Transverse colon (tissue), 4 donors: ENCODE results near the gene F13A1. TPM values are rescaled to one million over a fixed set of nuclear protein-coding genes. Genes with fewer than 3 reads are reported as not detected.

Experiments used
- DNase-seq: peaks from one replicate; pipeline ENCODE4 v3.0.0-alpha.2; 2019
- H3K27ac ChIP-seq, 4 donors: fragments of 200-600 bp; sonication (generic); 2 replicates each; pipeline ENCODE4 v1.5.1; 2016 to 2018; ENCODE audit warnings: inconsistent platforms in 4 of 4
- H3K27me3 ChIP-seq: fragments of 200-600 bp; sonication (generic); 2 replicates; pipeline ENCODE4 v1.5.1; 2017; ENCODE audit warnings: inconsistent platforms
- H3K36me3 ChIP-seq, 4 donors: fragments of 200-600 bp; sonication (generic); 2 replicates each; pipeline ENCODE4 v1.5.1; 2017 to 2019; ENCODE audit warnings: inconsistent platforms in 4 of 4
- H3K4me1 ChIP-seq, 4 donors: fragments of 200-600 bp; sonication (generic); 2 replicates each; pipeline ENCODE4 v1.5.1; 2017 to 2020; ENCODE audit warnings: inconsistent platforms in 4 of 4
- H3K4me3 ChIP-seq, 4 donors: fragments of 200-600 bp; sonication (generic); 1 replicate in 1 of 4; 2 replicates in 3 of 4; pipeline versions ENCODE4 v1.5.1 to v1.6.1; 2017 to 2019; ENCODE audit warnings: inconsistent platforms in 4 of 4
- H3K9me3 ChIP-seq, 2 donors: fragments of 200-600 bp; sonication (generic); 2 replicates each; pipeline ENCODE4 v1.5.1; 2017 to 2019; ENCODE audit warnings: inconsistent platforms in 2 of 2
- CTCF ChIP-seq, 5 experiments: fragments of 200-600 bp in 3 of 5; fragments of 450-650 bp in 2 of 5; sonication (generic) in 3 of 5; IDR thresholded peaks; 1 replicate in 2 of 5; 2 replicates in 3 of 5; pipeline ENCODE4 v1.5.1; 2016 to 2017; ENCODE audit warnings: antibody characterized with exemption in 5 of 5, inconsistent platforms in 3 of 5, mild to moderate bottlenecking in 2 of 5, moderate library complexity in 1 of 5
- EP300 ChIP-seq: sonication (generic); formaldehyde crosslinking; IDR thresholded peaks from one replicate; pipeline ENCODE4 v1.6.1; 2017; ENCODE audit warnings: antibody characterized with exemption, low read depth
- POLR2A ChIP-seq: fragments of 450-650 bp; IDR thresholded peaks from one replicate; pipeline ENCODE4 v1.6.1; 2016; ENCODE audit warnings: antibody characterized with exemption, mild to moderate bottlenecking, moderate library complexity
- POLR2AphosphoS5 ChIP-seq, 3 donors: sonication (generic); formaldehyde crosslinking; IDR thresholded peaks; one replicate each; pipeline ENCODE4 v1.6.1; 2016; ENCODE audit warnings: antibody characterized with exemption in 3 of 3
- WGBS, 2 donors: methylation state at CpG; one replicate each; pipeline ENCODE4 v1.1.5; 2018; ENCODE audit warnings: low coverage in 1 of 2; 5-methylcytosine and 5-hydroxymethylcytosine counted together
- in situ Hi-C, 4 donors: fragments of 200-750 bp; cut with MboI; loops; one replicate each; pipeline versions ENCODE4 v1.15.0 to v1.15.1; 2017; ENCODE audit warnings: low sequenced_read_pairs in 3 of 4, low pct_ligation_motif_present in 1 of 4, low pct_unique_long_range_greater_than_20kb in 1 of 4
- intact Hi-C: fragments of 100-400 bp; cut with DNase I; formaldehyde crosslinking; loops from one replicate; pipeline ENCODE4 v1.15.1; 2023; ENCODE audit warnings: low total_unique reads
- total RNA-seq, 4 donors: library from RNA; depleted of rRNA; stranded (reverse); fragments of >200 nt; gene quantifications; one replicate each; pipeline ENCODE4 v1.1.0, GENCODE V29; 2016

The F13A1 gene
- total RNA-seq, 4 donors from 2014 or later, result 5.4 to 58.4 (median 27.0) TPM

- TF ChIP-seq POLR2A, result no peak
- no peak for TF ChIP-seq EP300
- no peak for TF ChIP-seq POLR2AphosphoS5 (IDR thresholded peaks at IDR 0.05)
- in situ Hi-C loops, result no loop called here
These were observed 139.8 kb downstream of the F13A1 start for GRCh38 chr6:6180684-6181083.

GRCh38 chr6:6179858-6180623, 140.4 kb downstream of the F13A1 start:
- Histone ChIP-seq H3K4me1 (no peaks in the 10 kb centered on the region), H3K4me3 (no peak overlapping the region), H3K27ac (no peak overlapping the region), H3K9me3 (no peaks in the 10 kb centered on the region), H3K36me3 (no peaks in the 10 kb centered on the region), H3K27me3 (no peaks in the 10 kb centered on the region)
- no peak for DNase-seq
- in situ Hi-C loops (no loop called here), intact Hi-C loops (no loop called here)
- TF ChIP-seq CTCF (IDR thresholded peaks at IDR 0.05) (no peak), POLR2A (no peak), POLR2AphosphoS5 (IDR thresholded peaks at IDR 0.05) (no peak), EP300 (no peak)
- 59 to 74% methylated on average over 7 to 11 of the region's 11 CpGs for whole genome bisulfite sequencing, 2 donors

More at GRCh38 chr6:6180684-6181083, 139.8 kb downstream of the F13A1 start:
- no peaks in the 10 kb centered on the region for H3K36me3 ChIP-seq
- intact Hi-C loops, result no loop called here
- DNase-seq, result no peak
- no peaks in the 10 kb centered on the region for H3K4me1 ChIP-seq
- 50 to 67% methylated on average over 1 to 2 of the region's 2 CpGs for WGBS, 2 donors
- H3K9me3 ChIP-seq, result no peaks in the 10 kb centered on the region
- H3K27ac ChIP-seq, result no peak overlapping the region
- H3K27me3 ChIP-seq, result no peaks in the 10 kb centered on the region
- H3K4me3 ChIP-seq, result no peak overlapping the region

- no peaks in the 10 kb centered on the region for H3K4me1 ChIP-seq
- no peaks in the 10 kb centered on the region for H3K36me3 ChIP-seq
- TF ChIP-seq POLR2AphosphoS5 (IDR thresholded peaks at IDR 0.05) (no peak), EP300 (no peak), POLR2A (no peak), CTCF (IDR thresholded peaks at IDR 0.05) (no peak)
- intact Hi-C loops (no loop called here), in situ Hi-C loops (no loop called here)
- 76 to 80% methylated on average over 4 to 6 of the region's 6 CpGs for WGBS, 2 donors
- H3K27me3 ChIP-seq, result no peaks in the 10 kb centered on the region
- H3K27ac ChIP-seq, result no peak overlapping the region
- no peak for DNase-seq
- H3K4me3 ChIP-seq, result no peak overlapping the region
- no peaks in the 10 kb centered on the region for H3K9me3 ChIP-seq
These were observed 141.7 kb downstream of the F13A1 start for GRCh38 chr6:6178795-6179194.

- H3K36me3 ChIP-seq, result no peaks in the 10 kb centered on the region
- H3K4me1 ChIP-seq, result no peaks in the 10 kb centered on the region
- no peak overlapping the region for H3K4me3 ChIP-seq
- in situ Hi-C loops, result no loop called here
- 87% methylated on average over 4 of the region's 4 CpGs; no CpG with 5 or more reads in 1 of the 2 donors for WGBS, 2 donors
- intact Hi-C loops, result no loop called here
- no peak for DNase-seq
- no peaks in the 10 kb centered on the region for H3K9me3 ChIP-seq
- H3K27ac ChIP-seq, result no peak overlapping the region
- H3K27me3 ChIP-seq, result no peaks in the 10 kb centered on the region
- no peak for TF ChIP-seq CTCF (IDR thresholded peaks at IDR 0.05)
- no peak for TF ChIP-seq POLR2AphosphoS5 (IDR thresholded peaks at IDR 0.05)
- no peak for TF ChIP-seq EP300
- no peak for TF ChIP-seq POLR2A
These were observed 142.7 kb downstream of the F13A1 start for GRCh38 chr6:6177754-6178153.
